HL-60/S4 (cell line): ENCODE results near the gene RPS6KB1.
"Not testable (repeated sequence)": the region's sequence is repeated elsewhere in the genome, so short reads cannot be mapped to it uniquely, and the experiment has no call there.

Experiments used
- in situ Hi-C: fragments of 300-500 bp; cut with MboI; formaldehyde crosslinking; loops from 2 replicates; pipeline ENCODE4 v1.14.3; 2022; ENCODE audit warnings: low sequenced_read_pairs

RPS6KB1 gene

GRCh38 chr17:59930768-59931167 is 37.8 kb downstream of the RPS6KB1 start:
- in situ Hi-C loops: not testable (repeated sequence)

DNA sequence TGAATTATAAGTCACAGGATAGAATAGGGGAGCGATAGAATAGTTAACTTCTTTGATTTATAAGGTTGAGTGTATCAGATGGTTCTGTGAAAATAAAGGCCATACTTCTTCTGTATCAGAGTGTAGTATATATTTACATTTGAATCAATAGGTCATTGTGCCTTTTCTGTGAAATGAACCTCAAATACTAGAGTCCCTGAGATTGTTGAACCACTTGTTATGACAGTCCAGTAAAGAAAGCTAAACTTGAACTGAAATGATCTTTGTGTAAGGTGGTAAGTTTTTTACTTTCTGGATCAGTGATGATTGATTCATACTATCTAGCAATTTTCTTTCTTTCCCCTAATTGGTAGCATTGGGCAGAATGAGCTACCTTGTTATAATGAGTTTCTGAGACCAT is 40.4 kb downstream of the RPS6KB1 start:
- in situ Hi-C loops: not testable (repeated sequence)

DNA sequence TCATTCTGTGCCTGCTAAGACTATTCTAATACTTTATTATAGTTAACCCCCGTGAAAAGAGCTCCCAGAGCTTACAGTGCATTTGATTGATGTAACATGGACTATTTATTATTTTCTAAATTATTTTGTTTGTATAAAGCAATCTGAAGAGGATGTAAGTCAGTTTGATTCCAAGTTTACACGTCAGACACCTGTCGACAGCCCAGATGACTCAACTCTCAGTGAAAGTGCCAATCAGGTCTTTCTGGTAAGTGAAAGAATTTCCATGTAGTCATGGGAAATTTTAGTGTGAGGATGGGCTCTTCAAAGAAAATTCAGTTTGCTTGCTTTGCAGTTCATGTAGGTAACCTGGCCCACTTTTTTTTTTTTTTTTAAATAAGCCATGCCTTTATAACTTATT is 47.8 kb downstream of the RPS6KB1 start:
- in situ Hi-C loops: not testable (repeated sequence)

GRCh38 chr17:59941131-59941530 is 48.2 kb downstream of the RPS6KB1 start:
- in situ Hi-C loops: no loop called here

DNA sequence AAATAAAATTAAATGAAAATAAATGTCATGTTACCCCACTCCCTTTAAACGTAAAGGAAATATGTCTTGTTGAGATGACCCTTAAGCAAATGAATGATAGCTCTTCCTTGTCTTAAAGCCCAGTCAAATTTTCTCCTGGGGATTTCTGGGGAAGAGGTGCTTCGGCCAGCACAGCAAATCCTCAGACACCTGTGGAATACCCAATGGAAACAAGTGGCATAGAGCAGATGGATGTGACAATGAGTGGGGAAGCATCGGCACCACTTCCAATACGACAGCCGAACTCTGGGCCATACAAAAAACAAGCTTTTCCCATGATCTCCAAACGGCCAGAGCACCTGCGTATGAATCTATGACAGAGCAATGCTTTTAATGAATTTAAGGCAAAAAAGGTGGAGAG is 53.5 kb downstream of the RPS6KB1 start:
- in situ Hi-C loops: not testable (repeated sequence)

DNA sequence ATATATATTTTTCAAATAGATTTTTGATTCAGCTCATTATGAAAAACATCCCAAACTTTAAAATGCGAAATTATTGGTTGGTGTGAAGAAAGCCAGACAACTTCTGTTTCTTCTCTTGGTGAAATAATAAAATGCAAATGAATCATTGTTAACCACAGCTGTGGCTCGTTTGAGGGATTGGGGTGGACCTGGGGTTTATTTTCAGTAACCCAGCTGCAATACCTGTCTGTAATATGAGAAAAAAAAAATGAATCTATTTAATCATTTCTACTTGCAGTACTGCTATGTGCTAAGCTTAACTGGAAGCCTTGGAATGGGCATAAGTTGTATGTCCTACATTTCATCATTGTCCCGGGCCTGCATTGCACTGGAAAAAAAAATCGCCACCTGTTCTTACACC is 54.4 kb downstream of the RPS6KB1 start:
- in situ Hi-C loops: not testable (repeated sequence)

GRCh38 chr17:59950049-59950448 is 57.1 kb downstream of the RPS6KB1 start:
- in situ Hi-C loops: no loop called here

GRCh38 chr17:59954856-59955255 is 61.9 kb downstream of the RPS6KB1 start:
- in situ Hi-C loops: no loop called here

- in situ Hi-C loops: not testable (repeated sequence)
Measured at GRCh38 chr17:59959574-59959973, 66.7 kb downstream of the RPS6KB1 start.

DNA sequence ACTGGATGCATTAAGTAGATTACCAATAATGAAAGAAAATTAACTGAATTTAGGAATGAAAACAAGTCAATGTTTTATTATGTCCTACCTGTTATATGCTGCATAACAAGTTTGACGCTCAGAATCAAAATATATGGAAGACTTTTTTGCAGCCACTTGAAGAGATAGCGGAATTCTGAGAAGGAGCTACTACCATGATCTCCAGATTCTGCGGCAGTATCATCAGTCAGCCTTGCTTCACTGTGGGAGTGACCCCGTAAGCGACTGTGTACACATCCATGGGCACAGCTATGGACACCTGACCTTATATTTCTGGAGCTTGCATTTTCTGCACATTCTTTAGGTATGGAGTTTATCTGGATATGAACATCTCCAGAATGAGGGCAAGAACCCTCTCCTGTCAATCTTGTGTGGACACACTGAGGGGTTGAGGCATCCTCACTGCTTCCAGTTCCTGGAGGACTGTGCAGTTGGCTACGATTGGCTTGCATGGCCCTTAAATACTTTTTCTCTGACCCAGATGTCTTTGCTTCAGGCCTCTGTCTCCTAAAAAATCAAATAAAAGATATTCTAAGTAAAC is 69.9 kb downstream of the RPS6KB1 start:
- in situ Hi-C loops: no loop called here

GRCh38 chr17:59963738-59964481 is 71.0 kb downstream of the RPS6KB1 start:
- in situ Hi-C loops: no loop called here

GRCh38 chr17:59964482-59965328 is 71.8 kb downstream of the RPS6KB1 start, which contains the start of gene RNFT1:
RNFT1 (minus strand) TSS chr17:59964740; CDS start chr17:59964663, 77 bp downstream.
- in situ Hi-C loops: no loop called here

GRCh38 chr17:59971771-59972170 is 78.8 kb downstream of the RPS6KB1 start:
- in situ Hi-C loops: not testable (repeated sequence)

GRCh38 chr17:59972778-59973177 is 79.9 kb downstream of the RPS6KB1 start:
- in situ Hi-C loops: no loop called here

GRCh38 chr17:59973483-59973882 is 80.6 kb downstream of the RPS6KB1 start:
- in situ Hi-C loops: not testable (repeated sequence)

- in situ Hi-C loops: not testable (repeated sequence)
Measured at GRCh38 chr17:59975166-59975565, 82.2 kb downstream of the RPS6KB1 start.

- in situ Hi-C loops: not testable (repeated sequence)
Measured at GRCh38 chr17:59996608-59997007, 103.7 kb downstream of the RPS6KB1 start.
